A549 (cell line): Measurements from ENCODE around the gene KIF1A.

Experiments used
- BCL3 ChIP-seq: fragments of >200 bp; sonication (Bioruptor Twin); formaldehyde crosslinking; IDR thresholded peaks from 3 replicates; pipeline ENCODE4 v1.6.1; 2016
- CTCF ChIP-seq: fragments of >200 bp; sonication (Bioruptor Twin); formaldehyde crosslinking; IDR thresholded peaks from 3 replicates; pipeline ENCODE4 v1.5.1; 2016
- ESRRA ChIP-seq: fragments of 150-350 bp; IDR thresholded peaks from 2 replicates; pipeline ENCODE4 v1.6.1; 2014; ENCODE audit warnings: mild to moderate bottlenecking, low read length, borderline replicate concordance
- MAFK ChIP-seq: fragments of 450-650 bp; IDR thresholded peaks from 2 replicates; pipeline ENCODE4 v1.6.1; 2014; ENCODE audit not compliant: partially characterized antibody
- MAZ ChIP-seq: fragments of 150-350 bp; IDR thresholded peaks from 2 replicates; pipeline ENCODE4 v1.6.1; 2014; ENCODE audit warnings: antibody characterized with exemption, low read depth, low read length, borderline replicate concordance

- TF ChIP-seq CTCF (no peak), MAFK (no peak), BCL3 (no peak), MAZ (no peak), ESRRA (no peak)
These were observed 118.8 kb downstream of the KIF1A start for GRCh38 chr2:240701091-240701735.
